BJ (cell line): ENCODE data around the gene PLAA. TPM values are rescaled to one million over a fixed set of nuclear protein-coding genes. Genes with fewer than 3 reads are reported as not detected.

Source experiments
- CTCF ChIA-PET: fragments of 350-600 bp; formaldehyde crosslinking; extraction: SDS; loops from one replicate; lab custom pipeline; 2021; ENCODE audit warnings: antibody characterized with exemption, inconsistent platforms; lab: Yijun Ruan, JAX
- POLR2A ChIA-PET: fragments of 300-600 bp; sonication (Branson Sonifier 250); formaldehyde crosslinking; extraction: SDS; loops from one replicate; lab custom pipeline; 2021; ENCODE audit warnings: antibody characterized with exemption; lab: Charles Lee
- DNase-seq: peaks from one replicate; pipeline ENCODE4 v3.0.0-alpha.2; 2011; ENCODE audit warnings: low read depth
- H3K27me3 ChIP-seq: 2 replicates; pipeline ENCODE4 v1.6.0; 2011; ENCODE audit warnings: low read length; ENCODE audit not compliant: control insufficient read depth, insufficient read depth
- H3K36me3 ChIP-seq: 2 replicates; pipeline ENCODE4 v1.5.1; 2011; ENCODE audit warnings: low read length; ENCODE audit not compliant: control insufficient read depth, insufficient read depth
- H3K4me3 ChIP-seq: 2 replicates; pipeline ENCODE4 v1.5.1; 2011; ENCODE audit warnings: low read depth, mild to moderate bottlenecking, control low read depth, low read length
- CTCF ChIP-seq: IDR thresholded peaks from 2 replicates; pipeline ENCODE4 v1.5.1; 2011; ENCODE audit warnings: low read depth, mild to moderate bottlenecking, control low read depth, inconsistent platforms, low read length, moderate library complexity; ENCODE audit not compliant: insufficient read depth
- polyA plus RNA-seq: library from polyadenylated mRNA; depleted of rRNA; stranded (reverse); fragments of >200 nt; gene quantifications from 2 replicates; pipeline ENCODE4 v1.2.3, GENCODE V29; 2011; rRNA removed
- small RNA-seq: library from RNA; depleted of rRNA; stranded (forward); fragments of <200 nt; gene quantifications from one replicate; pipeline ENCODE3, GENCODE V24; 2012; ENCODE audit warnings: low replicate concordance, low read depth; ENCODE audit not compliant: insufficient read length

PLAA gene
- polyA plus RNA-seq, 1 experiment, result 7.4 TPM

DNA sequence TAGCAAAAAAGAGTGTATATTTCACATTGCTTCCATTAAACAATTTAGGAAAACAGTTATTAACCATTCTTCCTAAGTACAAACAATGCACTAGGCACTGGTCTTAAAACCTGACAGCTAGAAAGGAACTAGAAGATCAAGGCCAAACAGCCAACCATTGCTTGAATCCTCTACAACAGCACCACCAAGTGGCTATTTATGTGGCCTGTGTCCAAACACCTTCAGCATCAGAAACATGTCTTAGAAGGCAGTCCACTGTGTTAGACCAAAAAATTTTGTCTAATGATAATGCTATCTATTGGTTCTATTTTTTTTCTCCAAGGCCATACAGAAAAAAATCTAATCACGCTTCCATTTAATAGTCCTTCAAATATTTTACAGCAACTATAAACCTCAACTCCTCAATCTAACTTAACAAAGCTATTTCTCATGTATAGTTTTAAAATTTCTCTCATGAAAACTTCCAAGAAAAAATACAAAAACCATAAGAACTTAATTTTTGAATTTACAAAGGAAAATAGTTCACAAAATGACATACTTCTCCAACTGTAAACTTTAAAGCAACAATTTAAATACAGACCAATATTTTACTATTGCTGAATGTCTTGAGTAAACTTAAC is 90.5 kb downstream of the PLAA start:
- ChIA-PET POLR2A (no interaction called here), CTCF (interaction anchor here (0.5 to 1.2 kb wide), 4 partner anchors 115 to 180 kb away, joined by 3 to 4 read pairs (median 3); no protein-coding TSS in a partner anchor)

More for the DNA sequence above, 90.5 kb downstream of the PLAA start:
- peak; percentile 41 for TF ChIP-seq CTCF
- no peak for DNase-seq
- H3K4me3 ChIP-seq, result no peak overlapping the region
- H3K36me3 ChIP-seq, result no peaks in the 10 kb centered on the region; the same call in none of the 2 replicates
- H3K27me3 ChIP-seq, result no peaks in the 10 kb centered on the region

Small RNA genes within 50 kb of the gene (small RNA-seq; reads per million reads assigned to genes)
- gene RN7SL100P, result not detected

Other genes with a start within 250 kb of the PLAA start
- 5.2 and 9.8 TPM in 2 replicates for gene CAAP1, start 54.4 kb downstream of the PLAA start, polyA plus RNA-seq
- gene IFT74, start 9.2 kb upstream of the PLAA start, polyA plus RNA-seq, result 6.6 and 11.1 TPM in 2 replicates
- not detected in 2 replicates for gene LRRC19, start 58.4 kb upstream of the PLAA start, polyA plus RNA-seq
- 0.60 and 0.71 TPM in 2 replicates for gene TEK, start 162.0 kb upstream of the PLAA start, polyA plus RNA-seq